ENCODE results near the gene SCD5. TPM values are rescaled to one million over a fixed set of nuclear protein-coding genes. Genes with fewer than 3 reads are reported as not detected.

Gene SCD5
- total and polyA plus RNA-seq, 2 experiments from 2014 or later = 0.79 to 1.6 TPM

DNA sequence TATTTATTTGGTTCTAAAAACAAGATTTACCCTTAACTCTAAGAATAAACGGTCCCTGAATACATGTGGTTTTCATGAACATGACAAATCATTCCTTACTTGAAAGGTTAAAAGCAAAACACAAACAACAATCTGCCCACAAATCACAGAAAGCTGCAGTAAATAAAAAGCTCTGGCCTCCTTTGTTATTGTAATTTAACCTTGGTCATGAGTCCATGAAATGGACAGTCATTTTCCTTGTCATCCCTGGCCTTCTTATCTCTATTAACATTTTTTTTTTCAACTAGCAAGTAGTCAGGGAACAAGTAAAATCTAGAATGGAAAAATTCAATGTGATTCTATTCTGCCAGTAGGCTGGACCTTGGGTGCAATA lies 92.7 kb downstream of the SCD5 start:
- Histone ChIP-seq H3K27ac (ENCODE audit: low read depth) (no peak overlapping the region), H3K4me3 (no peak overlapping the region), H3K4me1 (ENCODE audit: insufficient read depth) (peaks cover 7% of the 10 kb centered on the region; the same call in 1 of the 2 replicates), H2AFZ (no peak overlapping the region), H3K9me2 (ENCODE audit: insufficient read depth) (0 out of 2 replicates have a peak, but pooled peaks cover 6% of the 10 kb centered on the region), H3K36me3 (ENCODE audit: insufficient read depth) (no peaks in the 10 kb centered on the region), H3K27me3 (ENCODE audit: insufficient read depth) (no peaks in the 10 kb centered on the region), H4K20me1 (replicated peaks; ENCODE audit: insufficient read depth) (no peaks in the 10 kb centered on the region; the same call in 1 of the 2 replicates), H3K79me2 (replicated peaks; ENCODE audit: insufficient read depth) (no peaks in the 10 kb centered on the region), H3F3A (replicated peaks; ENCODE audit: low read depth) (no peaks in the 10 kb centered on the region), H3K4me2 (no peak overlapping the region)
- TF ChIP-seq POLR2AphosphoS5 (IDR thresholded peaks at IDR 0.05; ENCODE audit: low read depth) (no peak), JUNB (IDR thresholded peaks at IDR 0.05; ENCODE audit: unreplicated experiment) (no peak), EZH2phosphoT487 (IDR thresholded peaks at IDR 0.05; ENCODE audit: unreplicated experiment) (no peak), ZNF114 (CRISPR knock-in tag; IDR thresholded peaks at IDR 0.05) (no peak), ZNF331 (CRISPR knock-in tag; IDR thresholded peaks at IDR 0.05; ENCODE audit: low read depth) (no peak), ETS1 (IDR thresholded peaks at IDR 0.05) (no peak), EZH2 (IDR thresholded peaks at IDR 0.05; ENCODE audit: low read depth, unreplicated experiment) (no peak), NANOG (IDR thresholded peaks at IDR 0.05; ENCODE audit: borderline replicate concordance) (no peak), CREB1 (CRISPR knock-in tag; IDR thresholded peaks at IDR 0.05; ENCODE audit: low read depth) (no peak), REST (IDR thresholded peaks at IDR 0.05; ENCODE audit: unreplicated experiment) (no peak), STAT1 (IDR thresholded peaks at IDR 0.05; ENCODE audit: unreplicated experiment) (no peak)
- TF ChIP-seq, protein P1, sequence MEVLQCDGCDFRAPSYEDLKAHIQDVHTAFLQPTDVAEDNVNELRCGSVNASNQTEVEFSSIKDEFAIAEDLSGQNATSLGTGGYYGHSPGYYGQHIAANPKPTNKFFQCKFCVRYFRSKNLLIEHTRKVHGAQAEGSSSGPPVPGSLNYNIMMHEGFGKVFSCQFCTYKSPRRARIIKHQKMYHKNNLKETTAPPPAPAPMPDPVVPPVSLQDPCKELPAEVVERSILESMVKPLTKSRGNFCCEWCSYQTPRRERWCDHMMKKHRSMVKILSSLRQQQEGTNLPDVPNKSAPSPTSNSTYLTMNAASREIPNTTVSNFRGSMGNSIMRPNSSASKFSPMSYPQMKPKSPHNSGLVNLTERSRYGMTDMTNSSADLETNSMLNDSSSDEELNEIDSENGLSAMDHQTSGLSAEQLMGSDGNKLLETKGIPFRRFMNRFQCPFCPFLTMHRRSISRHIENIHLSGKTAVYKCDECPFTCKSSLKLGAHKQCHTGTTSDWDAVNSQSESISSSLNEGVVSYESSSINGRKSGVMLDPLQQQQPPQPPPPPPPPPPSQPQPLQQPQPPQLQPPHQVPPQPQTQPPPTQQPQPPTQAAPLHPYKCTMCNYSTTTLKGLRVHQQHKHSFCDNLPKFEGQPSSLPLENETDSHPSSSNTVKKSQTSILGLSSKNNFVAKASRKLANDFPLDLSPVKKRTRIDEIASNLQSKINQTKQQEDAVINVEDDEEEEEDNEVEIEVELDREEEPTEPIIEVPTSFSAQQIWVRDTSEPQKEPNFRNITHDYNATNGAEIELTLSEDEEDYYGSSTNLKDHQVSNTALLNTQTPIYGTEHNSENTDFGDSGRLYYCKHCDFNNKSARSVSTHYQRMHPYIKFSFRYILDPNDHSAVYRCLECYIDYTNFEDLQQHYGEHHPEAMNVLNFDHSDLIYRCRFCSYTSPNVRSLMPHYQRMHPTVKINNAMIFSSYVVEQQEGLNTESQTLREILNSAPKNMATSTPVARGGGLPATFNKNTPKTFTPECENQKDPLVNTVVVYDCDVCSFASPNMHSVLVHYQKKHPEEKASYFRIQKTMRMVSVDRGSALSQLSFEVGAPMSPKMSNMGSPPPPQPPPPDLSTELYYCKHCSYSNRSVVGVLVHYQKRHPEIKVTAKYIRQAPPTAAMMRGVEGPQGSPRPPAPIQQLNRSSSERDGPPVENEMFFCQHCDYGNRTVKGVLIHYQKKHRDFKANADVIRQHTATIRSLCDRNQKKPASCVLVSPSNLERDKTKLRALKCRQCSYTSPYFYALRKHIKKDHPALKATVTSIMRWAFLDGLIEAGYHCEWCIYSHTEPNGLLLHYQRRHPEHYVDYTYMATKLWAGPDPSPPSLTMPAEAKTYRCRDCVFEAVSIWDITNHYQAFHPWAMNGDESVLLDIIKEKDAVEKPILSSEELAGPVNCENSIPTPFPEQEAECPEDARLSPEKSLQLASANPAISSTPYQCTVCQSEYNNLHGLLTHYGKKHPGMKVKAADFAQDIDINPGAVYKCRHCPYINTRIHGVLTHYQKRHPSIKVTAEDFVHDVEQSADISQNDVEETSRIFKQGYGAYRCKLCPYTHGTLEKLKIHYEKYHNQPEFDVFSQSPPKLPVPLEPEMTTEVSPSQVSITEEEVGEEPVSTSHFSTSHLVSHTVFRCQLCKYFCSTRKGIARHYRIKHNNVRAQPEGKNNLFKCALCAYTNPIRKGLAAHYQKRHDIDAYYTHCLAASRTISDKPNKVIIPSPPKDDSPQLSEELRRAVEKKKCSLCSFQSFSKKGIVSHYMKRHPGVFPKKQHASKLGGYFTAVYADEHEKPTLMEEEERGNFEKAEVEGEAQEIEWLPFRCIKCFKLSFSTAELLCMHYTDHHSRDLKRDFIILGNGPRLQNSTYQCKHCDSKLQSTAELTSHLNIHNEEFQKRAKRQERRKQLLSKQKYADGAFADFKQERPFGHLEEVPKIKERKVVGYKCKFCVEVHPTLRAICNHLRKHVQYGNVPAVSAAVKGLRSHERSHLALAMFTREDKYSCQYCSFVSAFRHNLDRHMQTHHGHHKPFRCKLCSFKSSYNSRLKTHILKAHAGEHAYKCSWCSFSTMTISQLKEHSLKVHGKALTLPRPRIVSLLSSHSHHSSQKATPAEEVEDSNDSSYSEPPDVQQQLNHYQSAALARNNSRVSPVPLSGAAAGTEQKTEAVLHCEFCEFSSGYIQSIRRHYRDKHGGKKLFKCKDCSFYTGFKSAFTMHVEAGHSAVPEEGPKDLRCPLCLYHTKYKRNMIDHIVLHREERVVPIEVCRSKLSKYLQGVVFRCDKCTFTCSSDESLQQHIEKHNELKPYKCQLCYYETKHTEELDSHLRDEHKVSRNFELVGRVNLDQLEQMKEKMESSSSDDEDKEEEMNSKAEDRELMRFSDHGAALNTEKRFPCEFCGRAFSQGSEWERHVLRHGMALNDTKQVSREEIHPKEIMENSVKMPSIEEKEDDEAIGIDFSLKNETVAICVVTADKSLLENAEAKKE (CRISPR knock-in tag; IDR thresholded peaks at IDR 0.05) = no peak
- TF ChIP-seq, protein P2, sequence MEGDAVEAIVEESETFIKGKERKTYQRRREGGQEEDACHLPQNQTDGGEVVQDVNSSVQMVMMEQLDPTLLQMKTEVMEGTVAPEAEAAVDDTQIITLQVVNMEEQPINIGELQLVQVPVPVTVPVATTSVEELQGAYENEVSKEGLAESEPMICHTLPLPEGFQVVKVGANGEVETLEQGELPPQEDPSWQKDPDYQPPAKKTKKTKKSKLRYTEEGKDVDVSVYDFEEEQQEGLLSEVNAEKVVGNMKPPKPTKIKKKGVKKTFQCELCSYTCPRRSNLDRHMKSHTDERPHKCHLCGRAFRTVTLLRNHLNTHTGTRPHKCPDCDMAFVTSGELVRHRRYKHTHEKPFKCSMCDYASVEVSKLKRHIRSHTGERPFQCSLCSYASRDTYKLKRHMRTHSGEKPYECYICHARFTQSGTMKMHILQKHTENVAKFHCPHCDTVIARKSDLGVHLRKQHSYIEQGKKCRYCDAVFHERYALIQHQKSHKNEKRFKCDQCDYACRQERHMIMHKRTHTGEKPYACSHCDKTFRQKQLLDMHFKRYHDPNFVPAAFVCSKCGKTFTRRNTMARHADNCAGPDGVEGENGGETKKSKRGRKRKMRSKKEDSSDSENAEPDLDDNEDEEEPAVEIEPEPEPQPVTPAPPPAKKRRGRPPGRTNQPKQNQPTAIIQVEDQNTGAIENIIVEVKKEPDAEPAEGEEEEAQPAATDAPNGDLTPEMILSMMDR (conservative IDR thresholded peaks at IDR 0.05; ENCODE audit: low read depth in 2 of 2) = no peak
- Mint-ChIP-seq H3K9me3 (no peaks in the 10 kb centered on the region), H3K4me3 (no peak overlapping the region), H3K4me1 (peaks cover 20% of the 10 kb centered on the region), H3K27me3 (ENCODE audit: insufficient read depth, low read depth, poor library complexity) (no peaks in the 10 kb centered on the region), H3K27ac (no peak overlapping the region), H3K36me3 (ENCODE audit: low read depth) (no peaks in the 10 kb centered on the region)
- ATAC-seq (no peak), DNase-seq (ENCODE audit: low spot score) (no peak)

All from GM23338 (cell line).